Brain microvascular endothelial cell (primary cell): Measurements from ENCODE around the gene ZDHHC11B.

Source experiments
- DNase-seq: peaks from one replicate; pipeline ENCODE4 v3.0.0-alpha.2; 2020
- H3K27ac ChIP-seq: fragments of 250-450 bp; sonication (Bioruptor Pico); 2 replicates; pipeline ENCODE4 v1.5.1; 2020; ENCODE audit warnings: mild to moderate bottlenecking, moderate library complexity
- H3K27me3 ChIP-seq: fragments of 250-450 bp; sonication (Bioruptor Pico); replicated peaks from 2 replicates; pipeline ENCODE4 v1.5.1; 2020; ENCODE audit warnings: mild to moderate bottlenecking
- H3K36me3 ChIP-seq: fragments of 250-450 bp; sonication (Bioruptor Pico); replicated peaks from 2 replicates; pipeline ENCODE4 v1.5.1; 2020; ENCODE audit warnings: mild to moderate bottlenecking
- H3K4me3 ChIP-seq: 2 replicates; pipeline ENCODE4 v1.5.1; 2011; ENCODE audit warnings: low read depth, mild to moderate bottlenecking, control low read depth, low read length, moderate library complexity
- CTCF ChIP-seq: IDR thresholded peaks from 2 replicates; pipeline ENCODE4 v1.5.1; 2011; ENCODE audit warnings: low read depth, mild to moderate bottlenecking, moderate library complexity, low read length, control low read depth, inconsistent platforms; ENCODE audit errors: missing control alignments
- in situ Hi-C: cut with HindIII; loops from 2 replicates; pipeline ENCODE4 v1.10.0; 2017; ENCODE audit warnings: low sequenced_read_pairs, low pct_ligation_motif_present

The ZDHHC11B gene

DNA sequence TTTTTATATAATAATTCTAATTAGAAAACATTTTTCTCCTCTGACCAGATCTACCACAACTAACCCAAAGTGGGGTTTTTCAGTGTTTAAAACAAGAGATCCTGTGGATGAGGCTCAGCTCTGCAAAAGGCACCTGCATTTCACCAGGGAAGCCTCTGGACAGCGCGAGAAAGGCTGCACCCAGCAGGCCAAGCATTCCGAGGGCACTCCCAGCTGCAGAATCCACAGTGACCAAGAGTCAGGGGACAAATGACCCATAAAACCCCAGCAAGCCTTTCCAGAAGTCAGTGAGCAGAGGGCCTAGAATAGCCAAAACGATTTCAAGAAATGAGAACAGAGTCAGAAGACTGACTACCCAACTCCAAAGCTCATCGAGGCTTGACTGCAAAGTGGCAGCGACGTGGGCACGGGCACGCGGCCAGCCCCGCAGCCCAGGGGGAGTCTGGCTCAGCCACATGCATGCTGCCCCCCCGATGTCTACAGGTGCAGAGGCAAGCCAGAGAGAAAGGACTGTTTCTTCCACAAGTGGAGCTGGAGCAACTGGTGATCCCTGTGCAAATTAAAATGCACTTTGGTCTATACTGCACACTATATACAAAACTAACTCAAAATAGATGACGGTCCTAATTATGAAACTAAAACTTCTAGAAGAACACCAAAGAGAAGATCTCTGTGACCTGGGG lies 117.6 kb downstream of the ZDHHC11B start:
- no peak for TF ChIP-seq CTCF
- DNase-seq: no peak
- Histone ChIP-seq H3K4me3 (no peak overlapping the region), H3K27me3 (no peaks in the 10 kb centered on the region), H3K36me3 (peaks cover 2% of the 10 kb centered on the region), H3K27ac (no peak overlapping the region)
- in situ Hi-C loops: no loop called here

GRCh38 chr5:665956-666711 lies 118.4 kb downstream of the ZDHHC11B start:
- no peaks in the 10 kb centered on the region for H3K27me3 ChIP-seq
- no peak overlapping the region for H3K27ac ChIP-seq
- no peak for DNase-seq
- H3K4me3 ChIP-seq: no peak overlapping the region
- H3K36me3 ChIP-seq: peaks cover 2% of the 10 kb centered on the region
- in situ Hi-C loops: no loop called here
- TF ChIP-seq CTCF: no peak

DNA sequence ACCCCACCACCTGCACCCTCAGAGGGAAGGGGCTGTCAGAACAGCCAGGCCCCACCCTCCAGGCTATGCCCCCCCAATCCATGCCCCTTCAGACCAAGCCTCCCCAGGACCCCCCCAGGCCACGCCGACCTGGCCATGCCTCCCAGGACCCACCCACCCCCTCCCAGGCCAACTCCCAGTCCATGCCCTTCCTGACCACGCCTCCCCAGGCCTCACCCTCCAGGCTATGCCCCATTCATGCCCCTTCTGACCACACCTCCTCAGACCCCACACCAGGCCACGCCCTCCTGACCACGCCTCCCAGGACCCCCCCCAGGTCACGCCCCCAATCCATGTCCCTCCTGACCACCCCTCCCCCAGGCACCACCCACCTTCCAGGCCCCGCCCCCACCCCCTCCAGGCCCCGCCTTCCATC lies 119.0 kb downstream of the ZDHHC11B start:
- in situ Hi-C loops: no loop called here
- DNase-seq: no peak
- Histone ChIP-seq H3K4me3 (no peak overlapping the region), H3K27ac (no peak overlapping the region), H3K27me3 (no peaks in the 10 kb centered on the region), H3K36me3 (peaks cover 2% of the 10 kb centered on the region)
- TF ChIP-seq CTCF: no peak

GRCh38 chr5:664994-665360 lies 119.6 kb downstream of the ZDHHC11B start:
- TF ChIP-seq CTCF: no peak
- in situ Hi-C loops: no loop called here
- H3K36me3 ChIP-seq: peaks cover 2% of the 10 kb centered on the region
- no peak overlapping the region for H3K27ac ChIP-seq
- H3K4me3 ChIP-seq: no peak overlapping the region
- no peak for DNase-seq
- H3K27me3 ChIP-seq: no peaks in the 10 kb centered on the region

- peaks cover 2% of the 10 kb centered on the region for H3K36me3 ChIP-seq
- no peak for TF ChIP-seq CTCF
- no peaks in the 10 kb centered on the region for H3K27me3 ChIP-seq
- no peak overlapping the region for H3K27ac ChIP-seq
- no peak for DNase-seq
- in situ Hi-C loops: no loop called here
- H3K4me3 ChIP-seq: no peak overlapping the region
Observed at GRCh38 chr5:664343-664993, 120.1 kb downstream of the ZDHHC11B start.
